CD4-positive, alpha-beta T cell (primary cell): ENCODE results near the gene EPB41L4A. TPM values are rescaled to one million over a fixed set of nuclear protein-coding genes. Genes with fewer than 3 reads are reported as not detected.

ENCODE experiments used
- ATAC-seq: fragments of 200-7000 bp; cut with Tn5 transposase; one replicate; pipeline ENCODE4 v1.10.0; 2022; ENCODE audit warnings: mild to moderate bottlenecking; ENCODE audit not compliant: poor library complexity
- CTCF ChIA-PET: fragments of 350-600 bp; sonication (Branson Sonifier 250); formaldehyde crosslinking; loops from one replicate; lab custom pipeline; 2021; ENCODE audit warnings: antibody characterized with exemption, inconsistent platforms; lab: Charles Lee
- POLR2A ChIA-PET: fragments of 350-600 bp; sonication (Branson Sonifier 250); formaldehyde crosslinking; loops from one replicate; lab custom pipeline; 2021; ENCODE audit warnings: antibody characterized with exemption, inconsistent platforms; lab: Charles Lee
- DNase-seq, 14 experiments: peaks; one replicate each; pipeline ENCODE4 v3.0.0-alpha.2; 2013 to 2020; ENCODE audit warnings: mixed read lengths in 2 of 14
- H3K27ac ChIP-seq, 2 donors: one replicate each; pipeline versions ENCODE4 v1.5.1 to v1.7.0; 2013; ENCODE audit warnings: low read length in 2 of 2, low read depth in 1 of 2, mild to moderate bottlenecking in 1 of 2
- H3K27me3 ChIP-seq, 2 experiments: 1 replicate in 1 of 2; 2 replicates in 1 of 2; pipeline versions ENCODE4 v1.6.1 to v1.7.0; 2013; ENCODE audit warnings: low read length in 2 of 2, control low read depth in 1 of 2, mild to moderate bottlenecking in 1 of 2, moderate library complexity in 1 of 2; ENCODE audit not compliant: insufficient read depth in 2 of 2, control insufficient read depth in 1 of 2
- H3K36me3 ChIP-seq: one replicate; pipeline ENCODE4 v1.6.1; 2013; ENCODE audit warnings: low read length, control low read depth; ENCODE audit not compliant: insufficient read depth
- H3K4me1 ChIP-seq: one replicate; pipeline ENCODE4 v1.6.1; 2013; ENCODE audit warnings: low read length, control low read depth; ENCODE audit not compliant: insufficient read depth
- H3K4me3 ChIP-seq: one replicate; pipeline ENCODE4 v1.5.1; 2013; ENCODE audit warnings: mild to moderate bottlenecking, low read length, moderate library complexity
- H3K9me3 ChIP-seq, 2 experiments: 1 replicate in 1 of 2; 2 replicates in 1 of 2; pipeline versions ENCODE4 v1.6.1 to v1.7.0; 2013; ENCODE audit warnings: low read length in 2 of 2, mild to moderate bottlenecking in 2 of 2, control low read depth in 1 of 2, moderate library complexity in 1 of 2; ENCODE audit not compliant: control insufficient read depth in 1 of 2, insufficient read depth in 1 of 2
- H3K27ac Mint-ChIP-seq: one replicate; pipeline ENCODE4 v1.8.0; 2020; ENCODE audit warnings: mixed read lengths
- H3K27me3 Mint-ChIP-seq: one replicate; pipeline ENCODE4 v1.8.0; 2021; ENCODE audit warnings: mixed read lengths
- H3K36me3 Mint-ChIP-seq: one replicate; pipeline ENCODE4 v1.8.0; 2021; ENCODE audit warnings: low read depth, mixed read lengths
- H3K4me1 Mint-ChIP-seq: one replicate; pipeline ENCODE4 v1.8.0; 2021; ENCODE audit warnings: low read depth, mixed read lengths
- H3K4me3 Mint-ChIP-seq: one replicate; pipeline ENCODE4 v1.8.0; 2020; ENCODE audit warnings: mild to moderate bottlenecking, mixed read lengths
- H3K9me3 Mint-ChIP-seq: one replicate; pipeline ENCODE4 v1.8.0; 2020; ENCODE audit warnings: mixed read lengths
- intact Hi-C, 2 experiments: fragments of 100-400 bp; cut with DNase I in 1 of 2; cut with micrococcal nuclease in 1 of 2; formaldehyde crosslinking; loops; one replicate each; pipeline versions ENCODE4 v1.15.1 to v1.9.0; 2023 to 2025; cut with DNase I, micrococcal nuclease
- total RNA-seq, 174 experiments: library from RNA in 2 of 174; stranded (reverse) in 2 of 174; gene quantifications; one replicate each; pipeline ENCODE4 v1.2.3 and lab custom pipeline; 2021 to 2026
- TF ChIP-seq, protein P1 (sequence below): fragments of 200-600 bp; IDR thresholded peaks from one replicate; pipeline ENCODE4 v1.8.0; 2022; ENCODE audit warnings: antibody characterized with exemption, mild to moderate bottlenecking

Gene EPB41L4A
- total RNA-seq, 2 experiments from 2014 or later = 0.08 TPM; not detected in 1

DNA sequence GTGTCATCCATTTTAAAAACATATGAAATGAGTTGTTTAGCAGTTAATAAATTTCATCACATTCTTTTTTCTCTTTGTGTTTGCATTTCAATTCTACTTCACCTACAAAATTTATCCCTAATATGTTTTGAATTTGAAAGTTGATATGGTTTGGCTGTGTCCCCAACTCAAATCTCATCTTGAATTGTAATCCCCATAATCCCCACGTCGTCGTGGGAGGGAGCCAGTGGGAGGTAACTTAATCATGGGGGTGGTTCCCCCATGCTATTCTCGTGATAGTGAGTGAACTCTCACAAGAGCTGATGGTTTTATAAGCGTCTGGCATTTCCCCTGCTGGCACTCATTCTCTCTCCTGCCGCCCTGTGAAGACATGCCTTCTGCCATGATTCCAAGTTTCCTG, 200.1 kb downstream of the EPB41L4A start:
- Mint-ChIP-seq H3K36me3 (no peaks in the 10 kb centered on the region), H3K27ac (no peak overlapping the region), H3K9me3 (no peaks in the 10 kb centered on the region), H3K4me1 (no peaks in the 10 kb centered on the region), H3K4me3 (no peak overlapping the region), H3K27me3 (peaks cover 24% of the 10 kb centered on the region)
- Histone ChIP-seq H3K36me3 (no peaks in the 10 kb centered on the region), H3K4me3 (no peak overlapping the region), H3K4me1 (no peaks in the 10 kb centered on the region), H3K9me3 (no peaks in the 10 kb centered on the region), H3K27ac (no peak overlapping the region), H3K27me3 (peaks cover under 1 to 5% of the 10 kb centered on the region in 2 experiments)
- ATAC-seq (no peak), DNase-seq (no peak)
- TF ChIP-seq, protein P1, sequence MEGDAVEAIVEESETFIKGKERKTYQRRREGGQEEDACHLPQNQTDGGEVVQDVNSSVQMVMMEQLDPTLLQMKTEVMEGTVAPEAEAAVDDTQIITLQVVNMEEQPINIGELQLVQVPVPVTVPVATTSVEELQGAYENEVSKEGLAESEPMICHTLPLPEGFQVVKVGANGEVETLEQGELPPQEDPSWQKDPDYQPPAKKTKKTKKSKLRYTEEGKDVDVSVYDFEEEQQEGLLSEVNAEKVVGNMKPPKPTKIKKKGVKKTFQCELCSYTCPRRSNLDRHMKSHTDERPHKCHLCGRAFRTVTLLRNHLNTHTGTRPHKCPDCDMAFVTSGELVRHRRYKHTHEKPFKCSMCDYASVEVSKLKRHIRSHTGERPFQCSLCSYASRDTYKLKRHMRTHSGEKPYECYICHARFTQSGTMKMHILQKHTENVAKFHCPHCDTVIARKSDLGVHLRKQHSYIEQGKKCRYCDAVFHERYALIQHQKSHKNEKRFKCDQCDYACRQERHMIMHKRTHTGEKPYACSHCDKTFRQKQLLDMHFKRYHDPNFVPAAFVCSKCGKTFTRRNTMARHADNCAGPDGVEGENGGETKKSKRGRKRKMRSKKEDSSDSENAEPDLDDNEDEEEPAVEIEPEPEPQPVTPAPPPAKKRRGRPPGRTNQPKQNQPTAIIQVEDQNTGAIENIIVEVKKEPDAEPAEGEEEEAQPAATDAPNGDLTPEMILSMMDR = no peak
- intact Hi-C loops = no loop called here
- ChIA-PET POLR2A (no interaction called here), CTCF (no interaction called here)

DNA sequence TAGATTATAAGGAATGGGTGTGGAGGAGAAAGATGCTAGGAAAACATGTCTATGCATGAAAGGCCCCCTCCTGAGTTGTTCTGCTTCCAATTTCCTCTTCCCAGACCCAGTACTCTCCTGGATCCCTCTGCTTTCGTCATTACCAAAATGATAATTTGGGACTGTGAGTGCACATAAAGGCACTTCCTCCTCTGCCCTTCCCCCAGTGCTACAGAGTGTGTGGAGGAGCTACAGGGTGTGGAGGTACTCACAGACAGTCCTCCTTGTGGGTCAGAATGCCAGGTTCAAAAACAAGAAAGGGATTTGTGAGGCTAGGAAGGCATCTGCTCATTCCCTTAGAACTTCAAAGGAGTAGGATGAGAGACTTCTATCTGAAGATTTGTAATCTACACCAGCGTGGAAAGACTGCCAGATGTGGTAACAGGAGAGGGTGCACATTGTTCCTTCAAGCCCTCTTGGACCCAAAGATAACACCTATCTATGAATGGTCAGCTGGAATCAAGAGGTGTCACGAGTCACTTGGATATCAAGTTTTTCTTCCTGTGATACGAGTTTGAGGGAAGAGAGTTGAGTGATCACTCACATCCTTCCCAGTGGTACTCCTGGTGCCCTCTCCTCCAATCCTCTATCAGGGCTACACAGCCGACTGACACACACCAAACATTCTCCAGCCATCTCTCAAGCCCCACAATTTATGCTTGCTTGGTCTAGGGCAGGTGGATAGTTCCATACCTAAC, 201.1 kb downstream of the EPB41L4A start:
- H3K4me1 ChIP-seq = no peaks in the 10 kb centered on the region
- intact Hi-C loops = no loop called here
- DNase-seq = no peak
- peaks cover 27% of the 10 kb centered on the region for H3K27me3 Mint-ChIP-seq
- peaks cover 5 to 10% of the 10 kb centered on the region in 2 experiments for H3K27me3 ChIP-seq
- ATAC-seq = no peak
- H3K36me3 Mint-ChIP-seq = no peaks in the 10 kb centered on the region
- H3K27ac Mint-ChIP-seq = no peak overlapping the region
- no peaks in the 10 kb centered on the region for H3K4me1 Mint-ChIP-seq
- ChIA-PET POLR2A (no interaction called here), CTCF (no interaction called here)
- TF ChIP-seq, protein P1 = no peak
- no peak overlapping the region for H3K4me3 Mint-ChIP-seq
- no peak overlapping the region for H3K27ac ChIP-seq
- H3K36me3 ChIP-seq = no peaks in the 10 kb centered on the region
- H3K4me3 ChIP-seq = no peak overlapping the region
- H3K9me3 ChIP-seq = no peaks in the 10 kb centered on the region
- no peaks in the 10 kb centered on the region for H3K9me3 Mint-ChIP-seq

DNA sequence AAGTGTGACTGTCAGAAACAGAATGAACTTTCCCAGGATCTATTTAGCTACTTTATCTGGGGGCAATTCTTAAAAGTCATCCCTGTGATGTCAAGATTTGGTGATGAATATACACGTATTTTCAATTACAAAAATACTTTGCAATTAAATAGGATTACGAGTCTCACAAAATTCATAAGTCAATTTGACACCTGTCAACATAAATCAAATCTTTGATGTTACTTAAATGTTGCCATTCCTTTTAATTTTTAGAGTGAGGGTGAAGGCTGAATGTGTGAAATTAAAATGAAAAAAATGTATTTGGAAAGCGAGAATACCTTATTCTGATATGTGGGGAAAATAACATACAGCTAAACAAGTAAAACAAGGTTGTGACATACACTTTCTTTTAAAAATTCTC, 202.9 kb downstream of the EPB41L4A start:
- Histone ChIP-seq H3K36me3 (no peaks in the 10 kb centered on the region), H3K27ac (no peak overlapping the region), H3K27me3 (peaks cover 5 to 12% of the 10 kb centered on the region in 2 experiments), H3K4me3 (no peak overlapping the region), H3K4me1 (no peaks in the 10 kb centered on the region), H3K9me3 (no peaks in the 10 kb centered on the region)
- ATAC-seq = no peak
- H3K27ac Mint-ChIP-seq = no peak overlapping the region
- H3K27me3 Mint-ChIP-seq = peaks cover 28% of the 10 kb centered on the region
- no peaks in the 10 kb centered on the region for H3K9me3 Mint-ChIP-seq
- no peak overlapping the region for H3K4me3 Mint-ChIP-seq
- intact Hi-C loops = no loop called here
- DNase-seq = no peak
- ChIA-PET POLR2A (no interaction called here), CTCF (no interaction called here)
- no peaks in the 10 kb centered on the region for H3K4me1 Mint-ChIP-seq
- TF ChIP-seq, protein P1 = no peak
- H3K36me3 Mint-ChIP-seq = no peaks in the 10 kb centered on the region
